Heart right ventricle (tissue), 16 donors: ENCODE data around the gene NRP2. TPM values are rescaled to one million over a fixed set of nuclear protein-coding genes. Genes with fewer than 3 reads are reported as not detected.

Experiments
- ATAC-seq, 8 donors: fragments of 200-7000 bp; cut with Tn5 transposase; one replicate each; pipeline ENCODE4 v1.9.1; 2020; ENCODE audit warnings: mild to moderate bottlenecking in 8 of 8, moderate library complexity in 8 of 8, moderate number of reproducible peaks in 1 of 8
- DNase-seq, 2 donors: peaks; one replicate each; pipeline ENCODE4 v3.0.0-alpha.2; 2020
- H3K27ac ChIP-seq, 10 donors: fragments of 200-600 bp; sonication (generic) in 2 of 10; one replicate each; pipeline versions ENCODE4 v1.5.0 to v1.8.0; 2020 to 2022; ENCODE audit warnings: mild to moderate bottlenecking in 3 of 10
- H3K27me3 ChIP-seq, 7 donors: fragments of 200-600 bp; one replicate each; pipeline ENCODE4 v1.8.0; 2021 to 2022; ENCODE audit warnings: mild to moderate bottlenecking in 2 of 7
- H3K36me3 ChIP-seq, 9 donors: fragments of 200-600 bp; sonication (generic) in 1 of 9; one replicate each; pipeline versions ENCODE4 v1.5.0 to v1.8.0; 2020 to 2022; ENCODE audit warnings: mild to moderate bottlenecking in 2 of 9
- H3K4me1 ChIP-seq, 9 donors: fragments of 200-600 bp; sonication (generic) in 1 of 9; one replicate each; pipeline versions ENCODE4 v1.5.0 to v1.8.0; 2020 to 2022; ENCODE audit warnings: mild to moderate bottlenecking in 4 of 9
- H3K4me3 ChIP-seq, 10 donors: fragments of 200-600 bp; sonication (generic) in 2 of 10; one replicate each; pipeline versions ENCODE4 v1.5.0 to v1.8.0; 2020 to 2022; ENCODE audit warnings: mild to moderate bottlenecking in 7 of 10, moderate library complexity in 2 of 10
- H3K9me3 ChIP-seq, 11 donors: fragments of 200-600 bp in 10 of 11; sonication (generic) in 2 of 11; one replicate each; pipeline versions ENCODE4 v1.5.0 to v1.8.0; 2013 to 2022; ENCODE audit warnings: mild to moderate bottlenecking in 2 of 11, control low read depth in 1 of 11, moderate library complexity in 1 of 11
- WGBS, 2 donors: extraction: QIAGEN DNeasy Blood & Tissue Kit; methylation state at CpG; one replicate each; pipeline ENCODE4 v1.1.7; 2013; ENCODE audit warnings: inconsistent platforms in 1 of 2; 5-methylcytosine and 5-hydroxymethylcytosine counted together
- intact Hi-C, 10 donors: fragments of 100-400 bp; cut with DNase I; formaldehyde crosslinking; loops; one replicate each; pipeline versions ENCODE4 v1.11.1 to v1.14.2; 2022
- polyA plus RNA-seq, 2 donors: library from polyadenylated mRNA; stranded (reverse); fragments of 200-250 nt; gene quantifications; one replicate each; pipeline ENCODE4 v1.2.3, GENCODE V29; 2013
- total RNA-seq, 10 donors: library from RNA; stranded (reverse); fragmentation: NEBNext Ultra II Directional in 3 of 10; extraction: Animal tissue kit (Norgen Biotek cat#: 25700) in 3 of 10; gene quantifications; one replicate each; pipeline versions ENCODE4 v1.2.1 to v1.2.4, GENCODE V29; 2021 to 2023
- TF ChIP-seq, protein P1 (sequence below), 9 donors: fragments of 200-600 bp; sonication (generic) in 2 of 9; IDR thresholded peaks; one replicate each; pipeline versions ENCODE4 v1.5.0 to v1.8.0; 2021 to 2022; ENCODE audit warnings: antibody characterized with exemption in 9 of 9, mild to moderate bottlenecking in 5 of 9, moderate library complexity in 1 of 9
- donor health status: Arrhythmogenic right ventricular cardiomyopathy.
- donor health status: ischemic (EF 13 %, LVEDD 7.1; RV severe dilation, severe dysfunction).
- donor health status: healthy with polysubstance abuse.
- donor health status: DM: no; HTN: yes; CAD: no.
- donor health status: DM: no; HTN: no; CAD: no.
- donor health status: ischemic (EF 25% LVEDD 6.9; RV normal size, moderate dysfunction).
- donor health status: ischemic (EF 25% LVEDD 5.7; RV mildly dilated, moderate dysfunction).
- donor health status: healthy.
- donor health status: DM: yes; HTN: yes; CAD: no.
- donor health status: Ischemic cardiomyopathy.
- donor health status: ischemic (EF 35%, LVEDD 5.7; RV mildly dilated, moderate dysfunction).
- donor health status: nonischemic (EF 11% LVEDD 7.7; RV severe dilation, severe dysfunction).
- donor health status: DM: yes; HTN: yes; CAD: no.
- donor health status: PGD.
- donor health status: ischemic (EF 29% LVEDD 5.4; RV normal size, mild dysfunction).
- donor health status: nonischemic (EF 23%, LVEDD 6.1; RV moderate dilation, normal function).

The NRP2 gene
- total and polyA plus RNA-seq, 12 donors = 2.5 to 29.4 (median 8.6) TPM

DNA sequence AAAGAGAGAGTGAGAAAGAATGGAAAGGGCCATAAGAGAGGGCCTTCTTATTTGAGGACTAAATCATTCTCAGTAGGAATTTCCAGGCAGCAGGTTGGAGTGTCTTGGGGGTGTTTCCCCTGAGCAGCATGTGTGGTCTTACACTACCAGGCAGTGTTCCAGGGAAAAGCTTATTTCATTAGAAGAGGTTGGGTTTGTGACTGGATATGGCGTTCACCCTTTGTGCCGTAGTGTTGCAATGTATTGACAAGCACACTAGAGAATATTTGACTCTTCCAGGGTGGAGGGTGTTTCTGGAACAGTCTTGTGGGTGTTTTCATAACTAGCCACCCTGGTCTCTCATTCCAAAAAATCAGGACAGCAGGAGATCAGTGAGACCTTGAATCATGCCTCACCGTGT lies 105.5 kb downstream of the NRP2 start:
- WGBS, 2 donors = 96 to 99% methylated on average over 3 of the region's 3 CpGs
- Histone ChIP-seq H3K4me1 (peaks cover 0 to 7% (median 0%) of the 10 kb centered on the region in 9 donors), H3K27me3 (no peaks in the 10 kb centered on the region), H3K27ac (no peak overlapping the region), H3K36me3 (peaks cover 0 to 8% (median 0%) of the 10 kb centered on the region in 9 donors), H3K9me3 (no peaks in the 10 kb centered on the region), H3K4me3 (no peak overlapping the region)
- DNase-seq = no peak
- intact Hi-C loops = no loop called here
- peak in 1 of 8 donors; percentile 48 for ATAC-seq
- TF ChIP-seq, protein P1, sequence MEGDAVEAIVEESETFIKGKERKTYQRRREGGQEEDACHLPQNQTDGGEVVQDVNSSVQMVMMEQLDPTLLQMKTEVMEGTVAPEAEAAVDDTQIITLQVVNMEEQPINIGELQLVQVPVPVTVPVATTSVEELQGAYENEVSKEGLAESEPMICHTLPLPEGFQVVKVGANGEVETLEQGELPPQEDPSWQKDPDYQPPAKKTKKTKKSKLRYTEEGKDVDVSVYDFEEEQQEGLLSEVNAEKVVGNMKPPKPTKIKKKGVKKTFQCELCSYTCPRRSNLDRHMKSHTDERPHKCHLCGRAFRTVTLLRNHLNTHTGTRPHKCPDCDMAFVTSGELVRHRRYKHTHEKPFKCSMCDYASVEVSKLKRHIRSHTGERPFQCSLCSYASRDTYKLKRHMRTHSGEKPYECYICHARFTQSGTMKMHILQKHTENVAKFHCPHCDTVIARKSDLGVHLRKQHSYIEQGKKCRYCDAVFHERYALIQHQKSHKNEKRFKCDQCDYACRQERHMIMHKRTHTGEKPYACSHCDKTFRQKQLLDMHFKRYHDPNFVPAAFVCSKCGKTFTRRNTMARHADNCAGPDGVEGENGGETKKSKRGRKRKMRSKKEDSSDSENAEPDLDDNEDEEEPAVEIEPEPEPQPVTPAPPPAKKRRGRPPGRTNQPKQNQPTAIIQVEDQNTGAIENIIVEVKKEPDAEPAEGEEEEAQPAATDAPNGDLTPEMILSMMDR (IDR thresholded peaks at IDR 0.05) = no peak

DNA sequence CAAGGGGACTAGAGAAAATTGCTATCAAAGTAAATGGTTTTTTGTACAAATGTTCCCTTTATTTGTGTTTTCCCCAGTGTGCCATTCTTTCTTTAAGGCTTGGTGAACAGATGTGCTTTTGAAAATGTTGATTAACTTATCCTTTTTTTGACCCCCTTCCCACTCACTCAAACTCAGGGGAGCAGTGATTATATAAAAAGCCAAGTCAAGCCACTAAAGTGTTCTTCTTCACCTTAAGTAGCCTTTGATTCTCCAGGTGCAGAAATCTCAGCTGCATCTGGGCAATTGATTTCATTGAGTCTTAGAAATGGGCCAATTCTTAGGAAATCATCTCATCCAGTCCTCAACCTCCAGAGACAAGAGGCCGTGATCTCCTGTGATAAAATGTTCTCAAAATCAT lies 107.6 kb downstream of the NRP2 start:
- intact Hi-C loops = no loop called here
- Histone ChIP-seq H3K4me3 (no peak overlapping the region), H3K36me3 (peaks cover 0 to 26% (median 0%) of the 10 kb centered on the region in 9 donors), H3K9me3 (no peaks in the 10 kb centered on the region), H3K4me1 (peaks cover 0 to 7% (median 0%) of the 10 kb centered on the region in 9 donors), H3K27me3 (no peaks in the 10 kb centered on the region), H3K27ac (no peak overlapping the region)
- TF ChIP-seq, protein P1 (IDR thresholded peaks at IDR 0.05) = no peak
- WGBS, 2 donors = 79 to 95% methylated on average over 1 of the region's 1 CpG
- no peak for ATAC-seq
- no peak for DNase-seq

DNA sequence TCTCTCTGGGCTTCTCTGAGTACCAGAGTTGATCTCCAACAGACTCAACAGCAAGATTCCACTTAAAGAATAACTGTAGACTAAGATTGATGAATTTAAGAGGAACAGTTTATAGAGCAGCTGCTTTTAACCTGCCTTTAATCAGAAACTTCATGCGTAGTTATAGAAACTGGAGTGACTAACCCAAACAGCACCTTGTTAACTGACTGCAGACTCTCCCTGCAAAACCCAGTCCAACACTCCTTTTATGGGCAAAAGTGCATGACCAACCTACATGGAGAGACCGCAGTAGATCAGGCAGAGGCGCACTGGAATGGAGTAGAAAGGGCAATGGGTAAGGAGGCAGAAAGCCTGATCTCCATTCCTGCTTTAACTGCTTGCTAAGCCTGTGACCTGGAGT lies 110.6 kb downstream of the NRP2 start:
- TF ChIP-seq, protein P1 (IDR thresholded peaks at IDR 0.05) = no peak
- WGBS, 2 donors = 99 to 100% methylated on average over 3 of the region's 3 CpGs
- Histone ChIP-seq H3K27ac (no peak overlapping the region), H3K4me1 (no peaks in the 10 kb centered on the region), H3K4me3 (no peak overlapping the region), H3K36me3 (peaks cover 0 to 48% (median 7%) of the 10 kb centered on the region in 9 donors), H3K27me3 (no peaks in the 10 kb centered on the region), H3K9me3 (peaks cover 0 to 10% (median 0%) of the 10 kb centered on the region in 11 donors)
- no peak for ATAC-seq
- DNase-seq = no peak
- intact Hi-C loops = no loop called here

DNA sequence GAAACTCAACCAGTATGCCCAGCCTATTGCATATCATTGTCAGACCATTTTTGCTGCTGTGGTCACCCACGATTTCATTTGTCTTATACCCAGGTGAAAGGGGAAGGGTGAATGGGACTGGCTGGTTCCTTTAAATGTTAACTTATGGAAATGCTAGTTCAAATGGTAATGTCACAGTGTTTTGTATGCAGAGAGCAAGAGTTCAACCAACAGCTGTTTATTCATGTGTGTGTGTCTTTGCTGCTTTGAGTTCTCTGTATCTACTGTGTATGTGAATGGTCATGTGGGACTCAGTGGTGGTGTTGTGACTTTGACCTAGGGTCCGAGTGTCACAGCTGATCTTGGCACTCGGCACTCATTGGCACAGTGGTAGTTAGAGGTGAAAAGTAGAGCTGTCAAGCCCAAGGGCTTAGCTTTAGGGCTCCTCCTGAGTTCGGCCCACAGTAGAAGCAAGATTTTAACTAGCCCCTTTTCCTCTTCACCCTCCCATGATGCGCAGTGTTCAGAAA lies 114.6 kb downstream of the NRP2 start:
- TF ChIP-seq, protein P1 (IDR thresholded peaks at IDR 0.05) = no peak
- 95 to 98% methylated on average over 5 of the region's 5 CpGs for WGBS, 2 donors
- Histone ChIP-seq H3K27ac (no peak overlapping the region), H3K9me3 (peaks cover 0 to 31% (median 13%) of the 10 kb centered on the region in 11 donors), H3K27me3 (no peaks in the 10 kb centered on the region), H3K4me3 (no peak overlapping the region), H3K36me3 (peaks cover 0 to 48% (median 7%) of the 10 kb centered on the region in 9 donors), H3K4me1 (peaks cover 0 to 15% (median 0%) of the 10 kb centered on the region in 9 donors)
- no peak for ATAC-seq
- intact Hi-C loops = no loop called here
- DNase-seq = no peak
